GM12801 (cell line): Measurements from ENCODE around the gene MRPL46.

ENCODE experiments used
- CTCF ChIP-seq: IDR thresholded peaks from one replicate; pipeline ENCODE4 v1.5.1; 2011; ENCODE audit warnings: control low read depth; ENCODE audit not compliant: insufficient read length; ENCODE audit errors: extremely low read depth

Gene MRPL46

GRCh38 chr15:88467073-88467934 lies at the start of gene MRPL46, which contains the start of gene MRPS11:
Gene MRPL46 (minus strand): TSS chr15:88467388. CDS start chr15:88467377, 11 bp downstream.
Gene MRPS11 (plus strand): TSS chr15:88467708. CDS start chr15:88467718, 10 bp downstream.
- TF ChIP-seq CTCF = no peak

GRCh38 chr15:88513195-88513594 lies 46.0 kb upstream of the MRPL46 start:
- no peak for TF ChIP-seq CTCF

- no peak for TF ChIP-seq CTCF
These were observed 45.4 kb upstream of the MRPL46 start for GRCh38 chr15:88512601-88513000.

- no peak for TF ChIP-seq CTCF
These were observed 44.9 kb upstream of the MRPL46 start for GRCh38 chr15:88512078-88512477.

- TF ChIP-seq CTCF = no peak
These were observed 44.0 kb upstream of the MRPL46 start for GRCh38 chr15:88511161-88511560.

- TF ChIP-seq CTCF = no peak
These were observed 42.8 kb upstream of the MRPL46 start for GRCh38 chr15:88509964-88510363.

GRCh38 chr15:88509321-88509720 lies 42.1 kb upstream of the MRPL46 start:
- no peak for TF ChIP-seq CTCF
